ENCODE results near the gene P4HTM. TPM values are rescaled to one million over a fixed set of nuclear protein-coding genes. Genes with fewer than 3 reads are reported as not detected.

P4HTM gene
- total RNA-seq, 1 experiment from 2014 or later, result 49.1 TPM

GRCh38 chr3:49016414-49017228 is 26.6 kb downstream of the P4HTM start:
- intact Hi-C loops (cut with micrococcal nuclease; ENCODE audit: unreplicated experiment), result no loop called here
- Histone ChIP-seq H3K9me3 (ENCODE audit: insufficient read depth, low read depth) (no peaks in the 10 kb centered on the region), H3K4me1 (replicated peaks; ENCODE audit: insufficient read depth) (peaks cover 20% of the 10 kb centered on the region), H3K9me2 (ENCODE audit: insufficient read depth) (no peaks in the 10 kb centered on the region), H3K36me3 (ENCODE audit: low read depth) (no peaks in the 10 kb centered on the region), H3K4me2 (peak overlapping the region; percentile 92), H3K4me3 (no peak overlapping the region), H3K79me2 (ENCODE audit: low read depth) (peaks cover 24% of the 10 kb centered on the region), H3K27ac (no peak overlapping the region), H3K27me3 (ENCODE audit: insufficient read depth, low read depth) (no peaks in the 10 kb centered on the region), H2AFZ (no peak overlapping the region), H3F3A (ENCODE audit: insufficient read depth, low read depth) (peaks cover 29% of the 10 kb centered on the region), H4K20me1 (ENCODE audit: insufficient read depth) (peaks cover 3% of the 10 kb centered on the region; the same call in 1 of the 2 replicates)
- TF ChIP-seq CTCF (conservative IDR thresholded peaks at IDR 0.05), result no peak
- TF ChIP-seq EZH2 (IDR thresholded peaks at IDR 0.05; ENCODE audit: low read depth), result no peak
- ChIA-PET CTCF (no interaction called here), POLR2A (ENCODE audit: unreplicated experiment) (interaction anchor here (0.6 to 1.4 kb wide), 3 partner anchors 9 to 1433 kb away, joined by 3 to 6 read pairs (median 6); partner anchors contain the start of gene WDR6)
- DNase-seq, result no peak
- BruUV-seq (replicated peaks), result no TSS peak

- POLR2A ChIA-PET (ENCODE audit: unreplicated experiment), result interaction anchor here (0.7 to 1.4 kb wide), 3 partner anchors 10 to 469 kb away, joined by 3 to 6 read pairs (median 3); partner anchors contain the start of gene WDR6
- Histone ChIP-seq H3K4me1 (replicated peaks; ENCODE audit: insufficient read depth) (peaks cover 20% of the 10 kb centered on the region), H3K27me3 (ENCODE audit: insufficient read depth, low read depth) (no peaks in the 10 kb centered on the region), H3K27ac (no peak overlapping the region), H3K9me3 (ENCODE audit: insufficient read depth, low read depth) (no peaks in the 10 kb centered on the region), H4K20me1 (ENCODE audit: insufficient read depth) (peaks cover 2% of the 10 kb centered on the region; the same call in 1 of the 2 replicates), H3F3A (ENCODE audit: insufficient read depth, low read depth) (peaks cover 34% of the 10 kb centered on the region), H3K4me3 (peak overlapping the region; percentile 70), H2AFZ (peak overlapping the region; percentile 80), H3K9me2 (ENCODE audit: insufficient read depth) (no peaks in the 10 kb centered on the region), H3K4me2 (peak overlapping the region; percentile 92), H3K79me2 (ENCODE audit: low read depth) (peaks cover 26% of the 10 kb centered on the region), H3K36me3 (ENCODE audit: low read depth) (no peaks in the 10 kb centered on the region)
- no TSS peak for BruUV-seq (replicated peaks)
- TF ChIP-seq CTCF (conservative IDR thresholded peaks at IDR 0.05) (no peak), EZH2 (IDR thresholded peaks at IDR 0.05; ENCODE audit: low read depth) (no peak)
- intact Hi-C loops (cut with micrococcal nuclease; ENCODE audit: unreplicated experiment), result no loop called here
- CTCF ChIA-PET, result interaction anchor here (0.6 kb wide), 1 partner anchor 8 kb away, joined by 3 read pairs; no protein-coding TSS in a partner anchor
- DNase-seq, result no peak
These were observed 27.4 kb downstream of the P4HTM start for GRCh38 chr3:49017229-49017970.

DNA sequence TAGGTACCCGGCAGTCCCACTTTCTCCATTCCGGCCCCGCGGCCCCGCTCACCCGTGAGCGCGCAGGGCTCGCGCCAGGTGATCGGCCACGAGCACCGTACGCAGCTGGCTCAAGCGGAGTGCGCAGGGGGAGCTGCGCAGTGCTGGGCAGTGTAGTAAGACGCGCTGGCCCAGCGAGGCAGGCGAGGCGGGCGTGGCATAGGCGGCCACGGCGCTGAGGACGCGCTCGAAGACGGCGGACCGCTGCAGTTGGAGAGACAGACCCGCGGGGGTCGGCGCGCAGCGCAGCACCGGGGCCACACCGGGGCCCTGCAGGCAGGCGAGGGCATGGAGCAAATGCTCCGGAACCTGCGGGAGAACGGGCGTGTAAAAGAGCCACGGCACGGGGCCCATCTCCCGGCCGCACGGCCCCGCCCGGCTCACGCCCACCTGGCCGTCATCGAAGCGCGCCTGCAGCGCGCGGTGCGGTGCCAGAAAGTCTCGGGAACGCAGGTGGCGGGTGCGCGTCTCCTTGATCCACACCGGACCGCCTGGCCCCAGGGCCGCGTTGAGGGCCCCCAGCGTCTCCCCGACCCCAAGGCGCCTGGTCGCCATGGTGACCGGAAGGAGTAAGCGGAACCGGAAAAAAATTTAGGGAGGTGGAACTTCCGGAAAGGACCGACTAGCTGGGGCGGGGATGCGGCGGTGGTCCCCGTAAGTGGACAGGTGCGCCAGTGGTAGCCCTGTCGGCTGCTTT is 28.1 kb downstream of the P4HTM start, which contains the start of gene DALRD3:
Gene DALRD3 (minus strand): TSS at position 610 of the 736 bp plus-strand sequence. CDS start 16 bp downstream, at position 594.
- intact Hi-C loops (cut with micrococcal nuclease; ENCODE audit: unreplicated experiment), result no loop called here
- peak within 1 kb of the TSS; percentile 46 for H3K27ac ChIP-seq
- peaks cover 23% of the 10 kb centered on the region for H3K4me1 ChIP-seq (replicated peaks; ENCODE audit: insufficient read depth)
- no peaks in the 10 kb centered on the region; the same call in 1 of the 2 replicates for H4K20me1 ChIP-seq (ENCODE audit: insufficient read depth)
- no peaks in the 10 kb centered on the region for H3K9me3 ChIP-seq (ENCODE audit: insufficient read depth, low read depth)
- H3K4me3 ChIP-seq, result peak within 1 kb of the TSS; percentile 70
- H3K9me2 ChIP-seq (ENCODE audit: insufficient read depth), result no peaks in the 10 kb centered on the region
- peak; percentile 44 to 73 for DNase-seq
- H3K27me3 ChIP-seq (ENCODE audit: insufficient read depth, low read depth), result no peaks in the 10 kb centered on the region
- ChIA-PET POLR2A (ENCODE audit: unreplicated experiment) (interaction anchor here (0.6 to 1.4 kb wide), 4 partner anchors 11 to 468 kb away, joined by 3 to 6 read pairs (median 4); partner anchors contain the start of gene WDR6), CTCF (no interaction called here)
- H3F3A ChIP-seq (ENCODE audit: insufficient read depth, low read depth), result peaks cover 42% of the 10 kb centered on the region
- H3K79me2 ChIP-seq (ENCODE audit: low read depth), result peaks cover 33% of the 10 kb centered on the region
- peak within 1 kb of the TSS; percentile 80 for H2AFZ ChIP-seq
- H3K4me2 ChIP-seq, result peak within 1 kb of the TSS; percentile 92
- no TSS peak for BruUV-seq (replicated peaks)
- no peaks in the 10 kb centered on the region for H3K36me3 ChIP-seq (ENCODE audit: low read depth)
- no peak for TF ChIP-seq CTCF (conservative IDR thresholded peaks at IDR 0.05)
- TF ChIP-seq EZH2 (IDR thresholded peaks at IDR 0.05; ENCODE audit: low read depth), result no peak
